ENCODE results near the gene DNMBP. TPM values are rescaled to one million over a fixed set of nuclear protein-coding genes. Genes with fewer than 3 reads are reported as not detected.
A peak's percentile ranks its signal among the peaks of the same experiment; 100 is the strongest.

Gene DNMBP
- total and polyA plus RNA-seq, 2 of the 4 experiments (the other 2 are of a cell fraction), result 10.9 to 13.6 TPM

DNA sequence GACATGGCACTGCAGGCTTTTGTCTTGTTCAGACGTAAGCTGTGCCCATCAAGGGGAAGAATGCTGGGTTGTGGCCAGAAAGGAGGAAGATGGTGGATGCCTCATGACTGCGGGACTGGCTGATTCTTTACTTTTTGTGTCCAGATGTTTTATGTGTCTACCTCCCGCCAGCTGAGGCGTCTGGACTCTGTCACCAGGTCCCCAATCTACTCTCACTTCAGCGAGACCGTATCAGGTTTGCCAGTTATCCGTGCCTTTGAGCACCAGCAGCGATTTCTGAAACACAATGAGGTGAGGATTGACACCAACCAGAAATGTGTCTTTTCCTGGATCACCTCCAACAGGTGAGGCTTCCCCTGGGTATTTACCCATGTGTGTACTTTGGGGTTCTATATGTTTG, 173.8 kb downstream of the DNMBP start:
- Histone ChIP-seq H2AK5ac (ENCODE audit: low read depth, low read length) (peak overlapping the region; percentile 29), H4K20me1 (ENCODE audit: insufficient read depth, low read length) (no peaks in the 10 kb centered on the region), H3K79me1 (ENCODE audit: low read depth in 1 of 2, low read length in 2 of 2) (no peaks in the 10 kb centered on the region; a peak in 1 of 4 replicates), H3K4me1 (ENCODE audit: control insufficient read depth, insufficient read depth, low read length) (peaks cover 11% of the 10 kb centered on the region), H3K9me1 (ENCODE audit: insufficient read depth, low read length) (peaks cover 14% of the 10 kb centered on the region; the same call in 1 of the 2 replicates), H3K14ac (replicated peaks; ENCODE audit: low read depth, low read length) (no peak overlapping the region), H3K23ac (ENCODE audit: low read depth, low read length) (no peak overlapping the region), H3K56ac (ENCODE audit: extremely low read depth, insufficient read depth, low read length) (no peak overlapping the region), H4K8ac (ENCODE audit: low read depth in 2 of 2, low read length in 2 of 2) (no peak overlapping the region), H3K18ac (ENCODE audit: low read depth, low read length) (no peak overlapping the region), H2BK20ac (ENCODE audit: low read depth, low read length) (peak overlapping the region; percentile 95; the same call in 1 of the 2 replicates), H2AK9ac (replicated peaks; ENCODE audit: low read depth, low read length, poor library complexity) (no peak overlapping the region), H3K9me3 (ENCODE audit: control insufficient read depth, insufficient read depth, low read length) (no peaks in the 10 kb centered on the region), H3K27ac (ENCODE audit: insufficient read depth, low read length) (no peak overlapping the region), H2BK15ac (ENCODE audit: low read depth, low read length) (peak overlapping the region; percentile 51; the same call in 1 of the 3 replicates), H3K27me3 (ENCODE audit: control insufficient read depth, insufficient read depth, low read length) (no peaks in the 10 kb centered on the region), H3K4me2 (ENCODE audit: low read depth, low read length) (no peak overlapping the region), H2BK120ac (ENCODE audit: low read depth, low read length) (peak overlapping the region; percentile 52; the same call in 1 of the 2 replicates), H3K9ac (ENCODE audit: low read depth, low read length) (no peak overlapping the region), H2BK5ac (ENCODE audit: low read depth, low read length, poor library complexity, severe bottlenecking) (no peak overlapping the region), H3K4me3 (ENCODE audit: insufficient read depth, low read depth, low read length) (no peak overlapping the region), H4K5ac (ENCODE audit: low read depth, low read length) (no peak overlapping the region), H4K91ac (ENCODE audit: insufficient read depth, low read depth, low read length) (0 out of 2 replicates have a peak overlapping the region, but pooled peaks have one; percentile 21), H2AFZ (replicated peaks; ENCODE audit: low read length, poor library complexity) (no peak overlapping the region), H3K36me3 (ENCODE audit: control insufficient read depth, insufficient read depth, low read length) (no peaks in the 10 kb centered on the region), H3K4ac (ENCODE audit: low read depth, low read length) (no peak overlapping the region)
- TF ChIP-seq CHD1 (IDR thresholded peaks at IDR 0.05; ENCODE audit: low read depth, low read length), result no peak
- TF ChIP-seq, protein P1, sequence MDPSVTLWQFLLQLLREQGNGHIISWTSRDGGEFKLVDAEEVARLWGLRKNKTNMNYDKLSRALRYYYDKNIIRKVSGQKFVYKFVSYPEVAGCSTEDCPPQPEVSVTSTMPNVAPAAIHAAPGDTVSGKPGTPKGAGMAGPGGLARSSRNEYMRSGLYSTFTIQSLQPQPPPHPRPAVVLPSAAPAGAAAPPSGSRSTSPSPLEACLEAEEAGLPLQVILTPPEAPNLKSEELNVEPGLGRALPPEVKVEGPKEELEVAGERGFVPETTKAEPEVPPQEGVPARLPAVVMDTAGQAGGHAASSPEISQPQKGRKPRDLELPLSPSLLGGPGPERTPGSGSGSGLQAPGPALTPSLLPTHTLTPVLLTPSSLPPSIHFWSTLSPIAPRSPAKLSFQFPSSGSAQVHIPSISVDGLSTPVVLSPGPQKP (IDR thresholded peaks at IDR 0.05; ENCODE audit: borderline replicate concordance, low read depth, low read length), result no peak
- TF ChIP-seq CEBPB (IDR thresholded peaks at IDR 0.05; ENCODE audit: low read depth, low read length), result no peak
- TF ChIP-seq POLR2A (IDR thresholded peaks at IDR 0.05; ENCODE audit: low read depth, low read length), result no peak
- no peak for TF ChIP-seq RAD21 (IDR thresholded peaks at IDR 0.05; ENCODE audit: low read length)
- TF ChIP-seq SMC3 (IDR thresholded peaks at IDR 0.05; ENCODE audit: low read depth, low read length), result no peak
- no peak for TF ChIP-seq MXI1 (IDR thresholded peaks at IDR 0.05; ENCODE audit: borderline replicate concordance, low read depth, low read length)
- no peak for TF ChIP-seq BHLHE40 (IDR thresholded peaks at IDR 0.05; ENCODE audit: low read depth, low read length)
- no peak for TF ChIP-seq MAZ (IDR thresholded peaks at IDR 0.05; ENCODE audit: borderline replicate concordance, low read depth, low read length)
- no peak for TF ChIP-seq USF2 (IDR thresholded peaks at IDR 0.05; ENCODE audit: low read depth, low read length)
- TF ChIP-seq, protein P2, sequence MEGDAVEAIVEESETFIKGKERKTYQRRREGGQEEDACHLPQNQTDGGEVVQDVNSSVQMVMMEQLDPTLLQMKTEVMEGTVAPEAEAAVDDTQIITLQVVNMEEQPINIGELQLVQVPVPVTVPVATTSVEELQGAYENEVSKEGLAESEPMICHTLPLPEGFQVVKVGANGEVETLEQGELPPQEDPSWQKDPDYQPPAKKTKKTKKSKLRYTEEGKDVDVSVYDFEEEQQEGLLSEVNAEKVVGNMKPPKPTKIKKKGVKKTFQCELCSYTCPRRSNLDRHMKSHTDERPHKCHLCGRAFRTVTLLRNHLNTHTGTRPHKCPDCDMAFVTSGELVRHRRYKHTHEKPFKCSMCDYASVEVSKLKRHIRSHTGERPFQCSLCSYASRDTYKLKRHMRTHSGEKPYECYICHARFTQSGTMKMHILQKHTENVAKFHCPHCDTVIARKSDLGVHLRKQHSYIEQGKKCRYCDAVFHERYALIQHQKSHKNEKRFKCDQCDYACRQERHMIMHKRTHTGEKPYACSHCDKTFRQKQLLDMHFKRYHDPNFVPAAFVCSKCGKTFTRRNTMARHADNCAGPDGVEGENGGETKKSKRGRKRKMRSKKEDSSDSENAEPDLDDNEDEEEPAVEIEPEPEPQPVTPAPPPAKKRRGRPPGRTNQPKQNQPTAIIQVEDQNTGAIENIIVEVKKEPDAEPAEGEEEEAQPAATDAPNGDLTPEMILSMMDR (conservative IDR thresholded peaks at IDR 0.05; ENCODE audit: low read depth, low read length), result no peak
- no peak for TF ChIP-seq NFE2L2 (IDR thresholded peaks at IDR 0.05; ENCODE audit: low read depth, low read length)
- no peak for TF ChIP-seq RFX5 (IDR thresholded peaks at IDR 0.05; ENCODE audit: low read depth, low read length)
- no peak for TF ChIP-seq FOS (IDR thresholded peaks at IDR 0.05; ENCODE audit: low read depth, low read length)
- no peak for ATAC-seq (ENCODE audit: low read depth)
- no TSS peak for BruUV-seq (replicated peaks)
- intact Hi-C loops (cut with micrococcal nuclease) (no loop called here), dilution Hi-C loops (cut with HindIII; ENCODE audit: low sequenced_read_pairs, unreplicated experiment) (no loop called here), in situ Hi-C loops (cut with MboI; ENCODE audit: low sequenced_read_pairs) (no loop called here)
- no peak for DNase-seq
- POLR2A ChIA-PET (ENCODE audit: unreplicated experiment), result no interaction called here
- 89% methylated on average over 5 of the region's 8 CpGs; no CpG with 5 or more reads in 1 of the 2 experiments for WGBS, 2 experiments (ENCODE audit: extremely low coverage in 2 of 2, insufficient read length in 1 of 2)
- CTCF ChIA-PET, result no interaction called here
